Spinal cord (tissue), 10 donors: Measurements from ENCODE around the gene GDF11. TPM values are rescaled to one million over a fixed set of nuclear protein-coding genes. Genes with fewer than 3 reads are reported as not detected.
A peak's percentile ranks its signal among the peaks of the same experiment; 100 is the strongest.

Experiments
- DNase-seq, 6 donors: peaks; one replicate each; pipeline versions ENCODE4 v3.0.0 to v3.0.0-alpha.2; 2013 to 2015; ENCODE audit warnings: low spot score in 6 of 6, low read depth in 4 of 6
- H3K27ac ChIP-seq: one replicate; pipeline ENCODE4 v1.5.1; 2013; ENCODE audit warnings: low read depth, low read length, control low read depth
- H3K27me3 ChIP-seq: one replicate; pipeline ENCODE4 v1.6.1; 2013; ENCODE audit warnings: low read length; ENCODE audit not compliant: control insufficient read depth, insufficient read depth
- H3K36me3 ChIP-seq: one replicate; pipeline ENCODE4 v1.6.1; 2013; ENCODE audit warnings: low read length; ENCODE audit not compliant: control insufficient read depth, insufficient read depth
- H3K4me1 ChIP-seq: one replicate; pipeline ENCODE4 v1.6.1; 2013; ENCODE audit warnings: low read length; ENCODE audit not compliant: control insufficient read depth, insufficient read depth
- H3K4me3 ChIP-seq: one replicate; pipeline ENCODE4 v1.5.1; 2013; ENCODE audit warnings: low read depth, low read length, control low read depth
- H3K9me3 ChIP-seq: one replicate; pipeline ENCODE4 v1.6.1; 2013; ENCODE audit warnings: low read length; ENCODE audit not compliant: control insufficient read depth, insufficient read depth
- WGBS: methylation state at CpG from one replicate; pipeline ENCODE4 v1.1.5; 2013; ENCODE audit warnings: missing lambda C conversion rate; ENCODE audit not compliant: insufficient coverage; 5-methylcytosine and 5-hydroxymethylcytosine counted together
- polyA plus RNA-seq, 2 donors: library from polyadenylated mRNA; unstranded; fragments of 120-200 nt; gene quantifications; one replicate each; pipeline ENCODE4 v1.2.1, GENCODE V29; 2013; ENCODE audit not compliant: insufficient read length in 2 of 2
- total RNA-seq, 2 donors: library from RNA; depleted of rRNA in 1 of 2; stranded (reverse); fragments of 120-200 nt in 1 of 2; fragments of >200 nt in 1 of 2; gene quantifications; one replicate each; pipeline versions ENCODE4 v1.2.3 to v1.2.4, GENCODE V29; 2013 to 2014
- donor health status: healthy.

Gene GDF11
- total and polyA plus RNA-seq, 4 donors, result 9.6 to 36.1 (median 21.2) TPM

DNA sequence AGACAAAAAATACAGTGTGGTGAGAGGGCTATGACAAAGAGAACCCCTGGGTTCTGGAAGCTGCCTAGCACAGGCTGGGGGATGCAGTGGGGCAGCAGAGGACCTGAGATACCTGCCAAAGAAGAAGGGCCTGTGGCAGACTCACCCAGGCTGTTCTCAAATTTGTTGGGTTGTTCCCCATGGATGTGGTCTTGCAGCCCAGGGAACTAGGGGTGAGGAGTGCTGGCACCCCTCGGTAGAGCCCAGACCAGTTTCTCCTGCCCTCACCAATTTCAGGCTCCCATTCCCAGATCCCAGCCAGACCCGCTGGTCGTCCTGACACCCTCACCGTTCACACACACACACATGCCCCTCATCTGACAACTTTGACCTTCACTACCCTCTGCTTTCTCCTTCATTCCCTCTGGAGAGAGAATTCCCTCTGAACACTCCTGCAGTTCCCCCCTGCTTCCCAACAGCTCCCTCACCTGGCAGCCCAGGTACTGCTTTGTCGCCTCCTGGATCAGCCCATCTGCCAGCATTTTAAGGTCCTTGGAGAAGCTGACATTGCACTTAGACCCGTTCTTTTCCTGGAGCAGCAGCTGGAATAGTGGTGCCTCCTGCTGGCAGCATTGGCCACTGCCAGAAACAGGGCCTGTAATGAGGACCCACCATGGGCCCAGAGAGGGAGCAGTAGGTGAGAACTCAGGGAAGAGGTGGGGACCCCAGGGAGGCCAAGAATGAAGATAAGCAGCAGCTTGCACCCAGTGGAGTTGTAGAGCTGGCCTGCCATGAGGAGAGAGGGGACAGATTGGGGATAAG is 5.9 kb upstream of the GDF11 start:
- H3K4me1 ChIP-seq, result peaks cover 37% of the 10 kb centered on the region
- H3K36me3 ChIP-seq, result peaks cover 5% of the 10 kb centered on the region
- peak overlapping the region; percentile 55 for H3K4me3 ChIP-seq
- H3K27ac ChIP-seq, result peak overlapping the region; percentile 93
- peak in 2 of 6 donors; percentile 74 to 76 for DNase-seq
- H3K9me3 ChIP-seq, result no peaks in the 10 kb centered on the region
- H3K27me3 ChIP-seq, result no peaks in the 10 kb centered on the region
- 28% methylated on average over 6 of the region's 6 CpGs for WGBS

DNA sequence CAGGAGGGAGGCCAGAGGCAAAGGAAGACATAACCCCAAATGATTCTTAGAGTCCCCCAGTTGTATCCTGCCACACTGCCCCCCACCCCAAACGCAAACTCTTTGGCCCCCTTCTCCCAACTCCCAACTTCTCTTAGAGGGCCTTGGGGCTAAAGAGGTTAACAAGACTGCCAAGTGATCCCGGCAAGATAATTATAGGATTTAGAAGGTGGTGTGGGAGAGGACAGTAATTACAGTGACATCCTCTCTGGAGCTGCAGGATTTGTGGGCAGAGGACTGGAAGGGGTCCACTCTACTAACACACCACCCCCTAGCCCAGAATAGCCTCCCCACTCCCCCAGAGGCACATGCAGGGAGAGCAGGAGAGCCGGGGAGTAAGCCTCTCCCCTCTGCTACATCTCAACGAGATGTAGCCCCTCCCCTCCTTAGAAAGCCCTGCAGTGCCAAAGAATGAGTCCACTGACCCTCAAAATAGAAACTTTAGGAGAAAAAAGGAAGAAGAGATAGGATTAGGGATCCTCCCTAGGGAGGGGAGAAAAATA is 5.3 kb upstream of the GDF11 start:
- Histone ChIP-seq H3K4me3 (peak overlapping the region; percentile 55), H3K9me3 (no peaks in the 10 kb centered on the region), H3K4me1 (peaks cover 35% of the 10 kb centered on the region), H3K36me3 (no peaks in the 10 kb centered on the region), H3K27ac (peak overlapping the region; percentile 93), H3K27me3 (no peaks in the 10 kb centered on the region)
- WGBS, result 0% methylated on average over 1 of the region's 4 CpGs
- peak in 1 of 6 donors; percentile 73 for DNase-seq

DNA sequence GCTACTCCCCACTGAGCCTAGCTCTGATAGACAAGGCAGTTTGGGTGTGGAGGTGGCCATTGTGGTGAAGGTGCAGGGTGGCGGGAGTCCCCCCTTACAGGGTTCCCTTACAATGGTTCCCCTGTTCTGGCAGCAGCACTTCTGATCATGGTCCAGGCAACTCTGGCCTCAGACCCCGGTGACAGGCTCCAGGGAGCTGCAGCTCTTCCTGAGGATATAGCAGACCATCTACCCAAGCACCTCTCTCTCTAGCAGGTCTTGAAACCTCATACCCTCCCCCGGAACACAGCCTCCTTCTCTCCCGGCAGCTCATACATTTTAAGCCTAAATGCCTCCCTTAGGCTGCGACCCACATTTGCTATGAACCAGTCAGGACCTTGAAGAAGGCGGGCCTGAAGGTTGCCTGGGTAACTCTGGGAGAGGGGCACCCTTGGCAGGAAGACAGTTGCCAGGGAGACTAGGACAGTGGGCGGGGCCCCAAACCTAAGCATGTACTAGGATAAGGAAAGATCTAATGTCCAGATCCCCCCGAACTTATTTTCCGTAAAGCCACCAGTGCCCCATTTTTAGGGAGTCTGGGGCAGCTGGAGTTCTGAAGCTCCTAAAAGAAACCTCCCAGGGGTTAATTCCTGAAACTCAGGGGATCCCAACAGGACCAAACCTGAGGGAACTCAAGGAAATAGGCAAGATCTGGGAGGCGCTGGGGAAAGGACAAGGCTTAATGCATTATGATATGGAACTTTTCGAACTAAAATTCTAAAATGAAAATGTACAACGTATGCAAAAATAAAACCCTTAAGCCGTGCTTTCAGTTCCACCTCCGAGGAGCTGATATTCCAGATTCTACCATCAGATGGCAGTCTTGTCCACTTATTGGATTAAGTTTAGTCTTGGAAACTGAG is 4.5 kb upstream of the GDF11 start:
- DNase-seq, result peak in 5 of 6 donors; percentile 89 to 98 (median 96)
- Histone ChIP-seq H3K27ac (peak overlapping the region; percentile 93), H3K4me1 (peaks cover 35% of the 10 kb centered on the region), H3K27me3 (no peaks in the 10 kb centered on the region), H3K36me3 (no peaks in the 10 kb centered on the region), H3K9me3 (no peaks in the 10 kb centered on the region), H3K4me3 (peak overlapping the region; percentile 55)
- WGBS, result 0% methylated on average over 6 of the region's 14 CpGs

DNA sequence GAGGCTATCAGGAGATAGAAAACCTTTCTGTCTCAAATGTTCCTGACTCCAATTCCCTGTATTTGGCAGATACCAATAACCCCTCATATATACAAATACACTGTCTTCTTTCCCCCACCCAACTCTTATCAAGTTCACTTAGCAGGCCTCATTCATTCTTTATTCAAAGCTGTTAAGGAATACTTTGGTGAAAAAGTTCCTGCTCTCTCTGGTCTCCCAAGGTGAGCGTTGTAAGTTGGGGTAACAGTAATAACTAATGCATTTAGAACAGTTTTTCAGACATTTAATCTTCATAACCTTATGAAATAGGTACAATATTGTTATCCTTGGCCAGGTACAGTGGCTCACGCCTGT is 3.9 kb upstream of the GDF11 start:
- Histone ChIP-seq H3K27ac (peak overlapping the region; percentile 93), H3K4me1 (peaks cover 39% of the 10 kb centered on the region), H3K36me3 (no peaks in the 10 kb centered on the region), H3K27me3 (no peaks in the 10 kb centered on the region), H3K4me3 (peak overlapping the region; percentile 55), H3K9me3 (no peaks in the 10 kb centered on the region)
- DNase-seq, result no peak
- WGBS, result no CpG with 5 or more reads among the region's 2 CpGs

DNA sequence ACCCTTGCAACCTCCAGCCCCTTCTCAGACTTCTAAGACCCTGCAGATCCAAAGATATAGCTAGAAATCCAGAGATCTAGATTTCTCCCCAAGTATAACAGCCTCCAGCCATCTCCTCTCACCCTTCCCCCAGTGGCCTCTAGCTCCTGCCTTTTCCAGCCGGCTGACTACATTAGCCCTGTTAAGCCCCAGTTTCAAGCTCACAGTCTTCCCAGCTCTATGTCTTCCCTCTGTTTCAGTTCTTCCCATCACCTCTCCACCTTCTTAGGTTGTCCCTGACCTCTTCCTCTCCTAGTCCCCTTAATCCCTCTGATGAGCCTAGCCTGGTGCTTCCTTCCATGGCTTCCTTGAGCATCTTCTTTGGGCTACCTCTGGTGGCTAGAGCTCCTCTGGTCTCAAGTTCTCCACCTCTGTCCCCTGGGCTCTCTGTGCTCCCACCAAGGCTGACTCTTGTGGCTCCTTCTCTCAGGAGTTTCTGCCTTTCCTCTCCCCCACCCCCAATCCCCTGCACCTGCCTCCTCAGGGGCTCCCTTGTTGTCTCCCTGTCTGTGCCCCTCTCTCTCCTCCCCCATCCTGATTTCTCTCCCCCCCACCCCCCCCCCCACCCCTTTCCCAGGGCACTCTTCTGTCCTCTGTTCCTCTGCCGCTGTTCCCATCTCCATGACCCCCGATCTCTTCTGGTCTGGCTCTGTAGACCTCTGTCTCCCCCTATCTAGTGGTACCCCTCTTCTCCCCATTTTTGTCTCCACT is 816 bp upstream of the GDF11 start:
- WGBS, result 16% methylated on average over 3 of the region's 3 CpGs
- no peak for DNase-seq
- H3K4me1 ChIP-seq, result peaks cover 44% of the 10 kb centered on the region

GRCh38 chr12:55743406-55744339 is 751 bp downstream of the GDF11 start:
- H3K4me3 ChIP-seq, result peak overlapping the region; percentile 62
- peak in 2 of 6 donors; percentile 76 to 82 for DNase-seq
- H3K4me1 ChIP-seq, result peaks cover 29% of the 10 kb centered on the region
- H3K9me3 ChIP-seq, result no peaks in the 10 kb centered on the region
- peaks cover 5% of the 10 kb centered on the region for H3K36me3 ChIP-seq
- WGBS, result under 1% methylated on average over 69 of the region's 73 CpGs
- H3K27me3 ChIP-seq, result no peaks in the 10 kb centered on the region
- peak overlapping the region; percentile 69 for H3K27ac ChIP-seq

More for the DNA sequence above, 816 bp upstream of the GDF11 start:
- H3K9me3 ChIP-seq, result no peaks in the 10 kb centered on the region
- no peaks in the 10 kb centered on the region for H3K27me3 ChIP-seq
- H3K36me3 ChIP-seq, result no peaks in the 10 kb centered on the region
- peak overlapping the region; percentile 75 for H3K27ac ChIP-seq
- peak overlapping the region; percentile 35 for H3K4me3 ChIP-seq

- H3K36me3 ChIP-seq, result peaks cover 14% of the 10 kb centered on the region
- 4% methylated on average over 6 of the region's 11 CpGs for WGBS
- H3K4me3 ChIP-seq, result peak overlapping the region; percentile 62
- no peaks in the 10 kb centered on the region for H3K27me3 ChIP-seq
- H3K9me3 ChIP-seq, result no peaks in the 10 kb centered on the region
- peak in 1 of 6 donors; percentile 22 for DNase-seq
- H3K27ac ChIP-seq, result peak overlapping the region; percentile 69
- peaks cover 29% of the 10 kb centered on the region for H3K4me1 ChIP-seq
Observed at GRCh38 chr12:55744340-55745030, 1.6 kb downstream of the GDF11 start.
